GM18861 (cell line): ENCODE results near the gene BPIFB3.
"Not testable (repeated sequence)": the region's sequence is repeated elsewhere in the genome, so short reads cannot be mapped to it uniquely, and the experiment has no call there.

Experiments
- ATAC-seq: cut with Tn5 transposase; IDR thresholded peaks from one replicate; pipeline ENCODE4 v1.9.1; 2021; ENCODE audit not compliant: unreplicated experiment

Gene BPIFB3

GRCh38 chr20:33083544-33084340 lies 30.0 kb downstream of the BPIFB3 start:
- ATAC-seq = no peak

- no peak for ATAC-seq
These were observed 31.0 kb downstream of the BPIFB3 start for GRCh38 chr20:33084722-33085121.

- no peak for ATAC-seq
These were observed 32.5 kb downstream of the BPIFB3 start for GRCh38 chr20:33086052-33086722.

DNA sequence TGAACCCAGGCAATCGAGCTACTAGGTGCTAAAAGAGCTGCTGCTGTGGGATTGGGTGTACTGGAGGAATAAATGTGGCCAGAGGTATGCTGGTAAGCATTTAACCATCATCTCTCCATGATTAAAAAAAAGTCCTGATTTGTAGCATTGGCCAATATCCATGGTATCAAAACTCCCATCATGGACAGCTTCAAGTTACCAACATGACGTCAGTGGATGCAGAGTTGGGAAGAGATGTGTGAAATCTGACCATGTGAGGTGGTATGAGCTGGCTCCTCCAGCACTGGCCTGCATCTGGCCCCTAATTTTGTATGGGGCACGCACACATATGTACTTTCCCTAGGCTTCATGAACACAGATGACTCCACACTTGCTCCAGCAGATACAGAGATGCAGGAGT lies 37.4 kb downstream of the BPIFB3 start:
- ATAC-seq = no peak

DNA sequence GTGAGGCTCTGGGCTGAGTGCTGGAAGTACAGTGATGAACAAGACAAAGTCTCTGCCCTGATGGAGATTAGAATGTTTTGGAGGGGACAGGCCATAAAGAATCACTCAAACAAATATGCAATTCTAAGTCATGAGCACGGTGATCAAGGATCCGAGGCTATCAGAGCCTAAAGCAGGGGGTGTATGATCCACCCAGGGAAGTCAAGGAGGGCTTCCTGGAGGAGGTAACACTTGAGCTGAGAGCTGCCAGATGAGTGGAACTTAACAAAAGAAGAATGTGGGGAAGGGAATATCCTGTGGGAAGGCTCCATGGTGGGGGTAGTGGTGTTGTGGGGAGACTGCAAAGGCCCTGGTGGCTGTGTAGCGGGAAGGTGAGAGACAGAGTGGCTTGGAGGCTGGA lies 38.0 kb downstream of the BPIFB3 start:
- ATAC-seq = no peak

DNA sequence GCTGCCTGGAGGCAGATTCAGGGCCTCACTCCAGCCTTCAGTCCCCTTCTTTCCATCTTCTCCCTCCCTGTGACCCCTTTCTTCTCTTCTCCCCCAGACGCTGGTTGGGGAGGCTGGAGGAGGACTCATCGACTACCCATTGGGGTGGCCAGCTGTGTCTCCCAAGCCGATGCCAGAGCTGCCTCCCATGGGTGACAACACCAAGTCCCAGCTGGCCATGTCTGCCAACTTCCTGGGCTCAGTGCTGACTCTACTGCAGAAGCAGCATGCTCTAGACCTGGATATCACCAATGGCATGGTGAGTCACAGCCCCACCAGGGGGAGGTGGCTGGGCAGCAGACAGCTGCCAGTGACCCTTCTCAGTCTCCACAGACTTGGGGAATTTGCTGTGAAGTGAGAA lies 38.7 kb downstream of the BPIFB3 start:
- no peak for ATAC-seq

- no peak for ATAC-seq
These were observed 39.4 kb downstream of the BPIFB3 start for GRCh38 chr20:33093074-33093473.

DNA sequence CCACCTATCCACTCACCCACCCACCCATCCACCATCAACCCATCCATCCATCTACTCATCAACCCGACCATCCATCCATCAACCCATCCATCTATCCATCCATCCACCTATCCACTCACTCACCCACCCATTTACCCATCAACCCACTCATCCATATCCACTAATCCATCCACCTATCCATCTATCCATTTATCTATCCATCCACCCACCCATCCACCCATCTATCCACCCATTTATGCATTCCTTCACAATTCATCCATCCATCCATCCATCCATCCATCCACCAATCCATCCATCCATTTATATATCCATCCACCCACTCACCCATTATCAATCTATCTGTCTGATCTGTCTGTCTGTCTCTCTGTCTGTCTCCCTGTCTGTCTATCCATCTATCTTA lies 39.9 kb downstream of the BPIFB3 start:
- no peak for ATAC-seq

DNA sequence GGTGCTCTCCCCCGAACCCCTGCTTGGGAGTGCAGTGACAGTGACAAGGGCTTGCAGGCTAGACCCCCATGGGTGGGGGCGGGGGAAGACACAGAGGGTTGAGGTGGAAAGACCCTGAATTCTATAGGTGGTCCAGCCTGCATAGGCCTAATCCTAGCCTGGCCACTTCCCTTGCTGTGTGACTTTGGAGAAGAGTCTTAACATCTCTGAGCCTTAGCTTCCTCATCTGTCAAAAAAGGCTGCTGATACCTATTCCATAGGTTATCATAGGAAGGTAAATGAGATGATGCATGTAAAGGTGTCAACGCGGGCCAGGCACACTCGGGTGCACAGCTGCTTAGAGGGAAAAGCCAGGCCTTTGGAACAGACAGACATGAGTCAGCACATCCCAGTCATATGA lies 41.5 kb downstream of the BPIFB3 start:
- no peak for ATAC-seq

DNA sequence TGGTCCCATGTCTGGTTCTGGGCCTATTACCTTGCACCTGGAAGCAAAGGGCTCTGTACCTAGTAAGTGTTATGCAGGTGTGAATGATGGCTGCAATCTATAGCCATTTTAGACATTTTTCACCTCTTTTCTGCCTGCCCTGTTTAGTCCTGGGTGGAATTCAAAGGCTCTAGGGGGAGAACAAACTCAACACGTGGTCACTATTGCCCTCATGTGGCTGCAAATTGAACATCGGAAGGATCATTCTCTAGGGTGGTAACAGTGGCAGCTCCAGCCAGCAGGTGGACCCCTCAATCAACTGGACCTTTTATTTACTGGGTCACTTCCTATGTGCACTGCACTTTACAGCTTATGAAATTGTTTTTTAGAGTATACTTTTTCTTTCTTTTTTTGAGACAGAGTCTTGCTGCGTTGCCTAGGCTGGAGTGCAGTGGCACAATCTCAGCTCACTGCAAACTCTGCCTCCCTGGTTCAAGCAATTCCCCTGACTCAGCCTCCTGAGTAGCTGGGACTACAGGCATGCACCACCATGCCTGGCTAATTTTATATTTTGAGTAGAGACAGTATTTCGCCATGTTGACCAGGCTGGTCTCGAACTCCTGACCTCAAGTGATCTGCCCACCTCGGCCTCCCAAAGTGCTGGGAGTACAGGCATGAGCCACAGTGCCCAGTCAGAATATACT lies 42.3 kb downstream of the BPIFB3 start:
- not testable (repeated sequence) for ATAC-seq

GRCh38 chr20:33097001-33097400 lies 43.3 kb downstream of the BPIFB3 start:
- no peak for ATAC-seq

DNA sequence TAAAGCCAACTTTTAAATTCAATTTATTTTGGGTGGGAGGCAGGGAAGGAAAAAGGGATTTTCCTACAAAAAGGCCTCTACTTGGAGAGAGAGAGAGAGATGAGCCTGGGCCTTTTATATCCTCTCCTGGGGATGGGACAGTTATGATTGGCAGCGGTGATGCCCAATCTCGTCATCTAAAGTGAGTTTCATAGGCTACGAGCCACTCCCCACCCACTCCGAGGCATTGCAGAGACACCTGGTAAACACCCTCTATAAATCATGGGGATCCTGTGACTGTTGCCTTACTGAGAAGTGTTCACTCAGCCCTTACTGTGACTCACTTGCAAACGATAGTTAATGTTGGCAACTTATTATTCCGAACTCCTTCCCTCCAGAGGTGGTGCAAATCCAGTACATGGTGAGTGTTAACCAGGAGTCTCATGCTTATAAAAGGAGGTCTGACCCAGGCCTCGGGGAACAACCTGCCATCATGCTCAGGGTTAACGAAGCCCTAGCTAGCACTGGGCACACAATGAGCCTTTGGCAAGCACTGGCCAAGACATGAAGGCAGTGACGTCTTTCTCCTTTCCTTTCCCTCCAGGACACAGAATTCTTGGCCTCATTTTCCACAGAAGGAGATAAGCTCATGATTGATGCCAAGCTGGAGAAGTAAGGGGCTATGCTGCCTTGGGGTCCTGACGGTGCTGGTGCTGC lies 46.3 kb downstream of the BPIFB3 start:
- ATAC-seq = no peak

DNA sequence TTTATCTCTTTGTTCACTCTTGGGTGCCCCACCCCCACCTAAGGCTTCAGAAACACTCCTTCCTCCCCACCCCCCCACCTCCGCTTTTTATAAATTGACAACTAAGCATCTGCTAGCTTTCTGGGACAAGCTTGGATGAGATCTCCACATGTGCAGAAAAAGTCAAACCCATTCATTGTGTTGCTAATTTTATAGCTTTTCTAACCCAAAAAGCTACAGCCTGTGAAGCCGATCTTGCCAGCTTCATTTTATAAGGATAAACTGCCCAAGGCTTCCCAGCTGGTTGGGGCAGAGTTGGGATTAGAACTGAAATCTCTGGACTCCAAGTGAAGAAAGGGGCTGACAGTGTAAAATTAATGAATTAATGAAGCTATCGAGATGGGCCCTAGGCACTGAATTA lies 49.9 kb downstream of the BPIFB3 start:
- no peak for ATAC-seq

GRCh38 chr20:33104336-33104735 lies 50.6 kb downstream of the BPIFB3 start:
- ATAC-seq = no peak

DNA sequence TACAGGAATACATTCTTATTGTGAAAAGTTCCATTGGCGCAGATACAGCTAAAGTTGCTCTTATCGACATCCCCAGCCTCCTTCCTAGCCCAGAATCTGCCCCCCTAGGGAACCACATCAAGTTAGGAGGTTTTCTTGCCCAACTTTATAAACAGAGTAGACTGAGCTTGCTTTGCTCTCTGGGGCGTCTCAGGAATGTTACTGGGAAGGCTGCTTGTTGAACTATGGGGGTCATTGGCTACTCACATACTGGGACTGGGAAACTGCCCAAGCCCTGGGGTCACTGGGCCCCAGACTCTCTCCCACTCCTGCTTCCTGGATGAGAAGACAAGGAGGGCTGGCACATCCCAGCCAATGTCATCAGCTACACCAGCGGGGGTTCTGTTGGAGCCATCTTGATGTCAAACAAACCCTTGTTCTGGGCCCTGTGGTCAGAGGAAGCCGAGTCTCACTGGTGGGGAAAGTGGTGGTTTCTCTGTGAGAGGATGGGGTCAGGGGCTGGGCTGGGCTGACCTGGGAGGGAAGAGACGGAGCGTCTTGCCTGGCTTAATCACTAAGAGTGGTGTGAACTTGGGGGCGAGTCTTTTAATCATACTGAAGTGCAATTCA lies 51.7 kb downstream of the BPIFB3 start:
- ATAC-seq = no peak

GRCh38 chr20:33106058-33106620 lies 52.4 kb downstream of the BPIFB3 start:
- ATAC-seq = not testable (repeated sequence)

DNA sequence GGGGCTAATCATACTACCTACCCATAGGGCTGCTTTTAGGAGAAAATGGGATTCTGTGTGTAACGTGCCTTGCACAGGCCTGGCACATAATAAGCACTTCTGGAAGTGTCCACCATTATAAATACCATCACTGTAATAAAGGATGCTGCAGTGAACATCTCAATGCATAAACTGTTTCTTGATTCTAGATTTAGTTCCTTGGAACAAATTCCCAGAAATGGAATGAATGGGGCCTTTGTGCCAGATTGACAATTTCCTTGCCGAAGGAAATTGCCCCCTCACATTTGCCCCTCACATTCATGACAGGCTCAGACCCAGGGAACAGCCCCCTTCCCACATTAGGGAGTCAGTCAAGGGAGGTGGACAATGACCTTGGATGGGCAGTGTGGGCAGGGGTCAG lies 55.0 kb downstream of the BPIFB3 start:
- ATAC-seq = no peak

- ATAC-seq = no peak
These were observed 56.6 kb downstream of the BPIFB3 start for GRCh38 chr20:33110147-33110825.

DNA sequence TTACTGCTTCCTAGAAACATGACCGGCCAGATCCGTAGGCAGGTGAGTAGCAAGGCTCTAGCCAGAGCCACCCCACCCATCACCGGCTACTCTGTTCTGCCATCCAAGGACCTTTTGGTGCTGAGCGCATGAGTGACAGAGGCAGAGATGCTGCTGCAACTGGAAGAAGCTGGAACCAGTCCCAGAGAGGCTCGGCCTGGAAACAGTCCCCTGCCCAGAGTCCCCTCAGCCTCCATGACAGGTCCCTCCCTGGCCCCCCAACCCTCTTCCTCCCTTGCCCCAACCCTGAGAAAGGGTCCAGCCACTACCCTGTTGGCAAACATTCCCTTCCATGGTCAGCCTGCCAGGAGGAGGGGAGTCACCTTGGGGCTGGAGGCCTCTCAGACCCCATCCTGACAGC lies 57.6 kb downstream of the BPIFB3 start:
- ATAC-seq = no peak
